ENCODE results near the gene ARFIP2. TPM values are rescaled to one million over a fixed set of nuclear protein-coding genes. Genes with fewer than 3 reads are reported as not detected.
"Not testable (repeated sequence)": the region's sequence is repeated elsewhere in the genome, so short reads cannot be mapped to it uniquely, and the experiment has no call there.

Gene ARFIP2
- 14.0 and 22.9 TPM in 2 replicates for total RNA-seq (2014; rRNA removed; shearing (Covaris generic))

- H3K4me3 ChIP-seq: peak within 1 kb of the TSS; percentile 60
- peak; percentile 72 to 93 for DNase-seq (ENCODE audit: low read depth in 1 of 2, low spot score in 2 of 2)
- H3K27ac ChIP-seq: peak within 1 kb of the TSS; percentile 75
- peaks cover 7% of the 10 kb centered on the region for H3K4me1 ChIP-seq (replicated peaks)
- H3K36me3 ChIP-seq: peaks cover 27% of the 10 kb centered on the region
- H3K9me3 ChIP-seq (replicated peaks): no peaks in the 10 kb centered on the region
- H3K27me3 ChIP-seq (replicated peaks): no peaks in the 10 kb centered on the region
Measured at GRCh38 chr11:6481012-6481923, at the start of gene ARFIP2, which contains the start of gene TIMM10B. TSS of gene ARFIP2 (minus strand) at chr11:6481331. CDS start at chr11:6480421, 910 bp downstream. TSS of gene TIMM10B (plus strand) at chr11:6481501. CDS start at chr11:6481517, 16 bp downstream.

- H3K4me3 ChIP-seq: no peak overlapping the region
- no peak overlapping the region for H3K27ac ChIP-seq
- H3K4me1 ChIP-seq (replicated peaks): no peaks in the 10 kb centered on the region
- no peaks in the 10 kb centered on the region for H3K36me3 ChIP-seq
- no peaks in the 10 kb centered on the region for H3K27me3 ChIP-seq (replicated peaks)
- DNase-seq (ENCODE audit: low read depth in 1 of 2, low spot score in 2 of 2): no peak
- H3K9me3 ChIP-seq (replicated peaks): no peaks in the 10 kb centered on the region
Measured at GRCh38 chr11:6530848-6531247, 49.7 kb upstream of the ARFIP2 start.

GRCh38 chr11:6529266-6529665 lies 48.1 kb upstream of the ARFIP2 start:
- Histone ChIP-seq H3K4me3 (no peak overlapping the region), H3K9me3 (replicated peaks) (no peaks in the 10 kb centered on the region), H3K36me3 (no peaks in the 10 kb centered on the region), H3K4me1 (replicated peaks) (no peaks in the 10 kb centered on the region), H3K27ac (no peak overlapping the region), H3K27me3 (replicated peaks) (no peaks in the 10 kb centered on the region)
- DNase-seq (ENCODE audit: low read depth in 1 of 2, low spot score in 2 of 2): no peak

- H3K36me3 ChIP-seq: no peaks in the 10 kb centered on the region
- H3K4me3 ChIP-seq: no peak overlapping the region
- no peaks in the 10 kb centered on the region for H3K9me3 ChIP-seq (replicated peaks)
- no peak for DNase-seq (ENCODE audit: low read depth in 1 of 2, low spot score in 2 of 2)
- H3K27me3 ChIP-seq (replicated peaks): no peaks in the 10 kb centered on the region
- no peak overlapping the region for H3K27ac ChIP-seq
- H3K4me1 ChIP-seq (replicated peaks): peaks cover 7% of the 10 kb centered on the region
Measured at GRCh38 chr11:6526411-6527135, 45.4 kb upstream of the ARFIP2 start.

GRCh38 chr11:6523253-6523652 lies 42.1 kb upstream of the ARFIP2 start:
- H3K27me3 ChIP-seq (replicated peaks): no peaks in the 10 kb centered on the region
- peaks cover 7% of the 10 kb centered on the region for H3K4me1 ChIP-seq (replicated peaks)
- H3K27ac ChIP-seq: no peak overlapping the region
- no peak for DNase-seq (ENCODE audit: low read depth in 1 of 2, low spot score in 2 of 2)
- H3K4me3 ChIP-seq: no peak overlapping the region
- no peaks in the 10 kb centered on the region for H3K9me3 ChIP-seq (replicated peaks)
- H3K36me3 ChIP-seq: no peaks in the 10 kb centered on the region

- not testable (repeated sequence) for DNase-seq (ENCODE audit: low read depth in 1 of 2, low spot score in 2 of 2)
Measured at GRCh38 chr11:6521946-6522345, 40.8 kb upstream of the ARFIP2 start.

GRCh38 chr11:6520265-6520664 lies 39.1 kb upstream of the ARFIP2 start:
- no peak for DNase-seq (ENCODE audit: low read depth in 1 of 2, low spot score in 2 of 2)
- Histone ChIP-seq H3K27me3 (replicated peaks) (no peaks in the 10 kb centered on the region), H3K27ac (no peak overlapping the region), H3K9me3 (replicated peaks) (no peaks in the 10 kb centered on the region), H3K4me1 (replicated peaks) (peaks cover 7% of the 10 kb centered on the region), H3K36me3 (no peaks in the 10 kb centered on the region), H3K4me3 (no peak overlapping the region)

More at GRCh38 chr11:6521946-6522345, 40.8 kb upstream of the ARFIP2 start:
- not testable (repeated sequence) for H3K4me3 ChIP-seq; H3K4me1 ChIP-seq (replicated peaks); H3K27me3 ChIP-seq (replicated peaks); H3K27ac ChIP-seq; H3K9me3 ChIP-seq (replicated peaks); H3K36me3 ChIP-seq

GRCh38 chr11:6516865-6517264 lies 35.7 kb upstream of the ARFIP2 start:
- Histone ChIP-seq H3K27ac (no peak overlapping the region), H3K4me1 (replicated peaks) (no peaks in the 10 kb centered on the region), H3K36me3 (no peaks in the 10 kb centered on the region), H3K4me3 (no peak overlapping the region), H3K9me3 (replicated peaks) (no peaks in the 10 kb centered on the region), H3K27me3 (replicated peaks) (no peaks in the 10 kb centered on the region)
- DNase-seq (ENCODE audit: low read depth in 1 of 2, low spot score in 2 of 2): no peak

GRCh38 chr11:6505577-6506240 lies 24.6 kb upstream of the ARFIP2 start:
- H3K4me1 ChIP-seq (replicated peaks): peaks cover 7% of the 10 kb centered on the region
- H3K9me3 ChIP-seq (replicated peaks): no peaks in the 10 kb centered on the region
- no peak overlapping the region for H3K27ac ChIP-seq
- peak in 1 of 2 experiments; percentile 16 for DNase-seq (ENCODE audit: low read depth in 1 of 2, low spot score in 2 of 2)
- no peaks in the 10 kb centered on the region for H3K36me3 ChIP-seq
- H3K27me3 ChIP-seq (replicated peaks): no peaks in the 10 kb centered on the region
- H3K4me3 ChIP-seq: no peak overlapping the region

- Histone ChIP-seq H3K27ac (no peak overlapping the region), H3K4me3 (no peak overlapping the region), H3K36me3 (no peaks in the 10 kb centered on the region), H3K27me3 (replicated peaks) (no peaks in the 10 kb centered on the region), H3K4me1 (replicated peaks) (peaks cover 16% of the 10 kb centered on the region), H3K9me3 (replicated peaks) (no peaks in the 10 kb centered on the region)
- DNase-seq (ENCODE audit: low read depth in 1 of 2, low spot score in 2 of 2): no peak
Measured at GRCh38 chr11:6504166-6504565, 23.0 kb upstream of the ARFIP2 start.

- H3K36me3 ChIP-seq: 0 out of 2 replicates have a peak, but pooled peaks cover 3% of the 10 kb centered on the region
- H3K27ac ChIP-seq: no peak overlapping the region
- H3K4me1 ChIP-seq (replicated peaks): peaks cover 17% of the 10 kb centered on the region
- DNase-seq (ENCODE audit: low read depth in 1 of 2, low spot score in 2 of 2): no peak
- no peaks in the 10 kb centered on the region for H3K9me3 ChIP-seq (replicated peaks)
- H3K27me3 ChIP-seq (replicated peaks): no peaks in the 10 kb centered on the region
- no peak overlapping the region for H3K4me3 ChIP-seq
Measured at GRCh38 chr11:6502382-6502781, 21.3 kb upstream of the ARFIP2 start.

- H3K27me3 ChIP-seq (replicated peaks): no peaks in the 10 kb centered on the region
- H3K9me3 ChIP-seq (replicated peaks): no peaks in the 10 kb centered on the region
- H3K36me3 ChIP-seq: 0 out of 2 replicates have a peak, but pooled peaks cover 3% of the 10 kb centered on the region
- no peak for DNase-seq (ENCODE audit: low read depth in 1 of 2, low spot score in 2 of 2)
- H3K4me1 ChIP-seq (replicated peaks): peaks cover 10% of the 10 kb centered on the region
- no peak overlapping the region for H3K4me3 ChIP-seq
- no peak overlapping the region for H3K27ac ChIP-seq
Measured at GRCh38 chr11:6498544-6498943, 17.4 kb upstream of the ARFIP2 start.

GRCh38 chr11:6498121-6498520 lies 17.0 kb upstream of the ARFIP2 start:
- Histone ChIP-seq H3K36me3 (0 out of 2 replicates have a peak, but pooled peaks cover 3% of the 10 kb centered on the region), H3K27me3 (replicated peaks) (no peaks in the 10 kb centered on the region), H3K4me3 (no peak overlapping the region), H3K9me3 (replicated peaks) (no peaks in the 10 kb centered on the region), H3K27ac (no peak overlapping the region), H3K4me1 (replicated peaks) (peaks cover 10% of the 10 kb centered on the region)
- no peak for DNase-seq (ENCODE audit: low read depth in 1 of 2, low spot score in 2 of 2)
